ENCODE results near the gene CCDC196. TPM values are rescaled to one million over a fixed set of nuclear protein-coding genes. Genes with fewer than 3 reads are reported as not detected.

CCDC196 gene
- polyA plus RNA-seq, 1 experiment, result not detected

DNA sequence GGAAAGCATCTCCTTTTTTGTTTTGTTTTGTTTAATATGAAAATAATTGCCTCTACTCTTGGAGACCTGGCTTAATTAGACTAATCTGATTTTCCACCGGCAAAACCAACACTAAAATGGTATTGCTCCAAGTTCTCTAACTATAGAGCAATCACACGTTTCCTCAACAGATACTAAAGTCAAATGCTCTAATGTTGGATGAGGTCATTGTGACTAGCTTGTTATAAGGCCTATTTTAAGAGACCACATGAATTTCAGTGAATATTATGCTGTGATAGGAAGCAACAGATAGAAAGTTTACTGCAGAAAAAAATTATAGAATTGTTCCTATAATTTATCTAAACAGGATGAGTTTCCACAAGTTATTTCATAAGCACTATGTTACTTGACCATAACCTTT lies 3.3 kb upstream of the CCDC196 start:
- no peaks in the 10 kb centered on the region for H3K36me3 ChIP-seq (ENCODE audit: control insufficient read depth, insufficient read depth, low read length)
- CTCF ChIA-PET, result interaction anchor here (1.1 kb wide), 1 partner anchor 16 kb away, joined by 3 read pairs; no protein-coding TSS in a partner anchor
- DNase-seq (ENCODE audit: low read depth), result no peak
- POLR2A ChIA-PET, result no interaction called here
- TF ChIP-seq, protein P1, sequence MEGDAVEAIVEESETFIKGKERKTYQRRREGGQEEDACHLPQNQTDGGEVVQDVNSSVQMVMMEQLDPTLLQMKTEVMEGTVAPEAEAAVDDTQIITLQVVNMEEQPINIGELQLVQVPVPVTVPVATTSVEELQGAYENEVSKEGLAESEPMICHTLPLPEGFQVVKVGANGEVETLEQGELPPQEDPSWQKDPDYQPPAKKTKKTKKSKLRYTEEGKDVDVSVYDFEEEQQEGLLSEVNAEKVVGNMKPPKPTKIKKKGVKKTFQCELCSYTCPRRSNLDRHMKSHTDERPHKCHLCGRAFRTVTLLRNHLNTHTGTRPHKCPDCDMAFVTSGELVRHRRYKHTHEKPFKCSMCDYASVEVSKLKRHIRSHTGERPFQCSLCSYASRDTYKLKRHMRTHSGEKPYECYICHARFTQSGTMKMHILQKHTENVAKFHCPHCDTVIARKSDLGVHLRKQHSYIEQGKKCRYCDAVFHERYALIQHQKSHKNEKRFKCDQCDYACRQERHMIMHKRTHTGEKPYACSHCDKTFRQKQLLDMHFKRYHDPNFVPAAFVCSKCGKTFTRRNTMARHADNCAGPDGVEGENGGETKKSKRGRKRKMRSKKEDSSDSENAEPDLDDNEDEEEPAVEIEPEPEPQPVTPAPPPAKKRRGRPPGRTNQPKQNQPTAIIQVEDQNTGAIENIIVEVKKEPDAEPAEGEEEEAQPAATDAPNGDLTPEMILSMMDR (IDR thresholded peaks at IDR 0.05; ENCODE audit: insufficient read depth, low read depth, low read length), result no peak
- no peaks in the 10 kb centered on the region for H3K27me3 ChIP-seq (ENCODE audit: control insufficient read depth, insufficient read depth, low read length)
- H3K4me3 ChIP-seq (ENCODE audit: low read depth, low read length), result no peak overlapping the region

GRCh38 chr14:66483322-66483721 lies 2.8 kb upstream of the CCDC196 start:
- ChIA-PET CTCF (no interaction called here), POLR2A (no interaction called here)
- TF ChIP-seq, protein P1 (IDR thresholded peaks at IDR 0.05; ENCODE audit: insufficient read depth, low read depth, low read length), result no peak
- Histone ChIP-seq H3K36me3 (ENCODE audit: control insufficient read depth, insufficient read depth, low read length) (no peaks in the 10 kb centered on the region), H3K4me3 (ENCODE audit: low read depth, low read length) (no peak overlapping the region), H3K27me3 (ENCODE audit: control insufficient read depth, insufficient read depth, low read length) (no peaks in the 10 kb centered on the region)
- DNase-seq (ENCODE audit: low read depth), result no peak

- no peaks in the 10 kb centered on the region for H3K36me3 ChIP-seq (ENCODE audit: control insufficient read depth, insufficient read depth, low read length)
- TF ChIP-seq, protein P1 (IDR thresholded peaks at IDR 0.05; ENCODE audit: insufficient read depth, low read depth, low read length), result no peak
- DNase-seq (ENCODE audit: low read depth), result no peak
- H3K4me3 ChIP-seq (ENCODE audit: low read depth, low read length), result no peak overlapping the region
- peaks cover 1% of the 10 kb centered on the region; the same call in 1 of the 2 replicates for H3K27me3 ChIP-seq (ENCODE audit: control insufficient read depth, insufficient read depth, low read length)
- CTCF ChIA-PET, result interaction anchor here (0.8 to 1.0 kb wide), 2 partner anchors 10 to 12 kb away, joined by 3 to 4 read pairs; no protein-coding TSS in a partner anchor
- POLR2A ChIA-PET, result no interaction called here
These were observed 1.1 kb upstream of the CCDC196 start for GRCh38 chr14:66485029-66485428.

GRCh38 chr14:66487164-66487563 lies 993 bp downstream of the CCDC196 start:
- peaks cover 1% of the 10 kb centered on the region; the same call in 1 of the 2 replicates for H3K27me3 ChIP-seq (ENCODE audit: control insufficient read depth, insufficient read depth, low read length)
- DNase-seq (ENCODE audit: low read depth), result no peak
- ChIA-PET POLR2A (no interaction called here), CTCF (no interaction called here)
- H3K4me3 ChIP-seq (ENCODE audit: low read depth, low read length), result no peak overlapping the region
- TF ChIP-seq, protein P1 (IDR thresholded peaks at IDR 0.05; ENCODE audit: insufficient read depth, low read depth, low read length), result no peak
- H3K36me3 ChIP-seq (ENCODE audit: control insufficient read depth, insufficient read depth, low read length), result no peaks in the 10 kb centered on the region

DNA sequence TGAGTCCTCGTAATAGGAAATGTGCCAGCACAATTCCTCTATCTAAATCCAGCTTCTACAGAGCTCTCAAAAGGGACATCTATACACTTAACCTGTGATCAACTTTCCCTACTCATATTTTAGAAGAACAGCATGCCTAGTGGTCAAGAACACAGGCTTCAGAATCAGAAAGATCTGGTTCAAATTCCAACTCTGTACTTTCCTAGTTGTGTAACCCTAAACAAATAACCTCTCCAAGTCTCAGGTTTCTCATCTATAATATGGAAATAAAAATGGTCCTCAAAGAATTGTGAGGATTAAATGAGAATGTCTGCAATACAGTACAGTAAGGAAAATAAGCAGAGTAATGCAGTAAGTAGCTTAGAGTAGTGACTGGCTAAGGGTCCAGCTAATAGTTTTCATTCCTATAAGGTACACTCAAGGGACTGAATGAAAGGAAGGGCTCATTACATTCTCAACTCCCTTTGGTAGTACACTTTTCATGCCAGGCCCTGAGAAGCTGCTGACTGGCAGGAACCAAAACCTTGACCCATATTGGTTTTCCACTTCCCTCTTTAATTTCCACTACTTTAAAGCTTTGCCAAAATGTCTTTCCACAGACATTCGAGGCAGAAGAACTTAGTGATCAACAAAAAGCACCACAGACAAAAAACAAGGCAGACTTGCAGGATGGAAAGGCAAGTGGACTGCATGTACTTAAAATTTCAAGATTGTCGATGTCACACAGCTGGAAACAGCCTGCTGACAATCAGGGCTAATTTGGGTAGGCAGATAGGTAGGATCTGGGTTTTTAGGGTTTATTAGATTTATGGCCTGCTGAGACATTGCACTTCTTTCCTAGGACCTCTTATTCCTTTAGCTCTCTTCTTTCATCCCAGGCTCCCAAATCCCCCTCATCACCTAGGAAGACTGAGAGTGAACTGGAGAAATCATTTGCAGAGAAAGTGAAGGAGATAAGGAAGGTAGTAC lies 4.3 kb downstream of the CCDC196 start:
- ChIA-PET POLR2A (no interaction called here), CTCF (interaction anchor here (1.3 to 2.0 kb wide), 2 partner anchors 11 to 18 kb away, joined by 3 to 4 read pairs; partner anchors contain the start of gene GPHN)
- Histone ChIP-seq H3K4me3 (ENCODE audit: low read depth, low read length) (no peak overlapping the region), H3K36me3 (ENCODE audit: control insufficient read depth, insufficient read depth, low read length) (no peaks in the 10 kb centered on the region), H3K27me3 (ENCODE audit: control insufficient read depth, insufficient read depth, low read length) (peaks cover 1% of the 10 kb centered on the region; the same call in 1 of the 2 replicates)
- TF ChIP-seq, protein P1 (IDR thresholded peaks at IDR 0.05; ENCODE audit: insufficient read depth, low read depth, low read length), result no peak
- no peak for DNase-seq (ENCODE audit: low read depth)

Data from BJ (cell line).